BLaER1 treated with 17β-estradiol and CSF1 and Interleukin-3, amounts not matched to agents 10 nM and 100 nM (cell line): ENCODE results near the gene FAAH.

ENCODE experiments used
- H3K27ac ChIP-seq, 11 experiments: shearing (Covaris generic); formaldehyde crosslinking; 2 replicates each; pipeline ENCODE4 v1.8.1; 2022
- H3K27me3 ChIP-seq, 11 experiments: shearing (Covaris generic); formaldehyde crosslinking; 2 replicates each; pipeline ENCODE4 v1.8.1; 2022
- H3K36me3 ChIP-seq, 11 experiments: shearing (Covaris generic); formaldehyde crosslinking; 2 replicates each; pipeline ENCODE4 v1.8.1; 2022
- H3K4me1 ChIP-seq, 10 experiments: shearing (Covaris generic); formaldehyde crosslinking; 2 replicates each; pipeline ENCODE4 v1.8.1; 2022
- H3K4me2 ChIP-seq, 11 experiments: shearing (Covaris generic); formaldehyde crosslinking; 2 replicates each; pipeline ENCODE4 v1.8.1; 2022
- H3K4me3 ChIP-seq, 10 experiments: shearing (Covaris generic); formaldehyde crosslinking; 2 replicates each; pipeline ENCODE4 v1.8.1; 2022
- H3K9ac ChIP-seq, 11 experiments: shearing (Covaris generic); formaldehyde crosslinking; 2 replicates each; pipeline ENCODE4 v1.8.1; 2022
- H3K9me3 ChIP-seq, 11 experiments: shearing (Covaris generic); formaldehyde crosslinking; replicated peaks in 1 of 11; 2 replicates each; pipeline ENCODE4 v1.8.1; 2022
- H4K20me1 ChIP-seq, 11 experiments: shearing (Covaris generic); formaldehyde crosslinking; 2 replicates each; pipeline ENCODE4 v1.8.1; 2022
- Cebpa-rat ChIP-seq, 11 experiments: shearing (Covaris generic); IDR thresholded peaks; 2 replicates each; pipeline ENCODE4 v1.8.1; 2022

Gene FAAH

GRCh38 chr1:46431695-46432094 lies 37.6 kb downstream of the FAAH start:
- Histone ChIP-seq H4K20me1 (peaks cover 0 to 10% (median 0%) of the 10 kb centered on the region in 11 experiments; a peak in 1 of 22 replicates), H3K27ac (no peak overlapping the region), H3K9me3 (no peaks in the 10 kb centered on the region), H3K4me1 (no peaks in the 10 kb centered on the region), H3K4me3 (no peak overlapping the region), H3K36me3 (no peaks in the 10 kb centered on the region), H3K9ac (no peak overlapping the region), H3K27me3 (no peaks in the 10 kb centered on the region), H3K4me2 (no peak overlapping the region)
- TF ChIP-seq Cebpa-rat (IDR thresholded peaks at IDR 0.05) = no peak

- peaks cover 0 to 10% (median 0%) of the 10 kb centered on the region in 11 experiments; a peak in 1 of 22 replicates for H4K20me1 ChIP-seq
- H3K9ac ChIP-seq = no peak overlapping the region
- no peak overlapping the region for H3K27ac ChIP-seq
- H3K9me3 ChIP-seq = no peaks in the 10 kb centered on the region
- no peak overlapping the region for H3K4me3 ChIP-seq
- H3K27me3 ChIP-seq = no peaks in the 10 kb centered on the region
- H3K4me1 ChIP-seq = peaks cover under 1 to 7% (median 4%) of the 10 kb centered on the region in 10 experiments; a peak in 18 of 20 replicates
- H3K4me2 ChIP-seq = no peak overlapping the region
- no peaks in the 10 kb centered on the region for H3K36me3 ChIP-seq
- TF ChIP-seq Cebpa-rat (IDR thresholded peaks at IDR 0.05) = no peak
These were observed 38.7 kb downstream of the FAAH start for GRCh38 chr1:46432781-46433327.

- H3K4me2 ChIP-seq = no peak overlapping the region
- no peaks in the 10 kb centered on the region for H3K36me3 ChIP-seq
- TF ChIP-seq Cebpa-rat (IDR thresholded peaks at IDR 0.05) = no peak
- 0 out of 22 replicates have a peak, but pooled peaks cover 0 to 10% (median 0%) of the 10 kb centered on the region in 11 experiments for H4K20me1 ChIP-seq
- no peaks in the 10 kb centered on the region for H3K27me3 ChIP-seq
- H3K27ac ChIP-seq = no peak overlapping the region
- peaks cover 11 to 17% (median 15%) of the 10 kb centered on the region in 10 experiments; a peak in 19 of 20 replicates for H3K4me1 ChIP-seq
- H3K4me3 ChIP-seq = no peak overlapping the region
- H3K9ac ChIP-seq = no peak overlapping the region
- no peaks in the 10 kb centered on the region for H3K9me3 ChIP-seq
These were observed 40.2 kb downstream of the FAAH start for GRCh38 chr1:46434358-46434757.

GRCh38 chr1:46436844-46437243 lies 42.7 kb downstream of the FAAH start:
- Histone ChIP-seq H4K20me1 (0 out of 22 replicates have a peak, but pooled peaks cover 0 to 10% (median 0%) of the 10 kb centered on the region in 11 experiments), H3K9me3 (no peaks in the 10 kb centered on the region), H3K4me2 (no peak overlapping the region), H3K4me1 (peaks cover 11 to 17% (median 15%) of the 10 kb centered on the region in 10 experiments; a peak in 19 of 20 replicates), H3K4me3 (no peak overlapping the region), H3K9ac (no peak overlapping the region), H3K27me3 (no peaks in the 10 kb centered on the region), H3K27ac (no peak overlapping the region), H3K36me3 (no peaks in the 10 kb centered on the region)
- no peak for TF ChIP-seq Cebpa-rat (IDR thresholded peaks at IDR 0.05)

- Histone ChIP-seq H3K4me3 (no peak overlapping the region), H3K9ac (no peak overlapping the region), H3K36me3 (no peaks in the 10 kb centered on the region), H3K27ac (no peak overlapping the region), H3K4me1 (peaks cover 15 to 24% (median 19%) of the 10 kb centered on the region in 10 experiments; a peak in 19 of 20 replicates), H3K9me3 (no peaks in the 10 kb centered on the region), H4K20me1 (0 out of 22 replicates have a peak, but pooled peaks cover 0 to 10% (median 0%) of the 10 kb centered on the region in 11 experiments), H3K27me3 (no peaks in the 10 kb centered on the region), H3K4me2 (peak overlapping the region; percentile 2 to 74 (median 60); a peak in 21 of 22 replicates)
- TF ChIP-seq Cebpa-rat (IDR thresholded peaks at IDR 0.05) = no peak
These were observed 43.6 kb downstream of the FAAH start for GRCh38 chr1:46437723-46438122.

- H3K4me1 ChIP-seq = peaks cover 19 to 27% (median 23%) of the 10 kb centered on the region in 10 experiments
- no peak for TF ChIP-seq Cebpa-rat (IDR thresholded peaks at IDR 0.05)
These were observed 44.2 kb downstream of the FAAH start for GRCh38 chr1:46438346-46438745.

GRCh38 chr1:46440478-46440877 lies 46.4 kb downstream of the FAAH start:
- Histone ChIP-seq H3K9me3 (no peaks in the 10 kb centered on the region), H3K27ac (no peak overlapping the region), H3K4me1 (peaks cover 19 to 27% (median 23%) of the 10 kb centered on the region in 10 experiments), H4K20me1 (peaks cover 0 to 4% (median 0%) of the 10 kb centered on the region in 11 experiments; a peak in 1 of 22 replicates), H3K4me2 (no peak overlapping the region), H3K36me3 (no peaks in the 10 kb centered on the region), H3K9ac (no peak overlapping the region), H3K4me3 (no peak overlapping the region), H3K27me3 (no peaks in the 10 kb centered on the region)
- TF ChIP-seq Cebpa-rat (IDR thresholded peaks at IDR 0.05) = no peak

More at GRCh38 chr1:46438346-46438745, 44.2 kb downstream of the FAAH start:
- no peak overlapping the region for H3K9ac ChIP-seq
- no peak overlapping the region for H3K27ac ChIP-seq
- no peaks in the 10 kb centered on the region for H3K36me3 ChIP-seq
- H3K4me2 ChIP-seq = peak overlapping the region; percentile 2 to 74 (median 60)
- H3K27me3 ChIP-seq = no peaks in the 10 kb centered on the region
- no peaks in the 10 kb centered on the region for H3K9me3 ChIP-seq
- no peak overlapping the region for H3K4me3 ChIP-seq
- 0 out of 22 replicates have a peak, but pooled peaks cover 0 to 10% (median 0%) of the 10 kb centered on the region in 11 experiments for H4K20me1 ChIP-seq

GRCh38 chr1:46442317-46443161 lies 48.4 kb downstream of the FAAH start:
- Histone ChIP-seq H3K36me3 (no peaks in the 10 kb centered on the region), H3K4me2 (peak overlapping the region; percentile 81 to 97 (median 88)), H3K27ac (peak overlapping the region in 3 of 11 experiments; percentile 10 to 58 (median 34); a peak in 3 of 22 replicates), H3K9ac (peak overlapping the region in 10 of 11 experiments; percentile 37 to 65 (median 58); a peak in 17 of 22 replicates), H4K20me1 (peaks cover 0 to 11% (median 3%) of the 10 kb centered on the region in 11 experiments; a peak in 9 of 22 replicates), H3K27me3 (peaks cover 7 to 14% (median 11%) of the 10 kb centered on the region in 11 experiments), H3K4me3 (peak overlapping the region; percentile 43 to 66 (median 56)), H3K4me1 (peaks cover 21 to 37% (median 29%) of the 10 kb centered on the region in 10 experiments), H3K9me3 (no peaks in the 10 kb centered on the region)
- TF ChIP-seq Cebpa-rat (IDR thresholded peaks at IDR 0.05) = no peak

- Histone ChIP-seq H3K9me3 (no peaks in the 10 kb centered on the region), H3K4me2 (no peak overlapping the region), H3K27ac (no peak overlapping the region), H4K20me1 (peaks cover 0 to 30% (median 16%) of the 10 kb centered on the region in 11 experiments; a peak in 12 of 22 replicates), H3K4me3 (no peak overlapping the region), H3K36me3 (no peaks in the 10 kb centered on the region), H3K4me1 (peaks cover 7 to 26% (median 16%) of the 10 kb centered on the region in 10 experiments), H3K9ac (no peak overlapping the region), H3K27me3 (peaks cover 26 to 34% (median 30%) of the 10 kb centered on the region in 11 experiments)
- no peak for TF ChIP-seq Cebpa-rat (IDR thresholded peaks at IDR 0.05)
These were observed 50.3 kb downstream of the FAAH start for GRCh38 chr1:46444466-46444865.
